IMR-90 (cell line): ENCODE measurements around the gene CDKAL1. TPM values are rescaled to one million over a fixed set of nuclear protein-coding genes. Genes with fewer than 3 reads are reported as not detected.

Source experiments
- ATAC-seq: fragments of 200-7000 bp; cut with Tn5 transposase; 2 replicates; pipeline ENCODE4 v1.9.1; 2020; ENCODE audit warnings: low read depth, mild to moderate bottlenecking, moderate library complexity
- BruUV-seq: library from RNA; stranded (reverse); fragments of 400-500 nt; replicated peaks from 2 replicates; lab custom pipeline; 2021; lab: Mats Ljungman, UMichigan
- CTCF ChIA-PET: fragments of 300-600 bp; formaldehyde crosslinking; extraction: SDS; loops from one replicate; lab custom pipeline; 2021; ENCODE audit warnings: antibody characterized with exemption; lab: Yijun Ruan, JAX
- POLR2A ChIA-PET: fragments of 300-600 bp; sonication (Branson Sonifier 250); formaldehyde crosslinking; loops from one replicate; lab custom pipeline; 2022; ENCODE audit warnings: antibody characterized with exemption; ENCODE audit not compliant: unreplicated experiment; lab: Charles Lee
- DNase-seq: peaks from one replicate; pipeline ENCODE4 v3.0.0; 2013
- H2AFZ ChIP-seq: replicated peaks from 2 replicates; pipeline ENCODE3; 2013; ENCODE audit warnings: low read length, mild to moderate bottlenecking; ENCODE audit not compliant: poor library complexity
- H2AK5ac ChIP-seq: 2 replicates; pipeline ENCODE4 v1.6.1; 2013; ENCODE audit warnings: low read depth, low read length, inconsistent platforms
- H2AK9ac ChIP-seq: replicated peaks from 2 replicates; pipeline ENCODE3; 2013; ENCODE audit warnings: mild to moderate bottlenecking, low read depth, low read length, moderate library complexity; ENCODE audit not compliant: poor library complexity
- H2BK120ac ChIP-seq: 2 replicates; pipeline ENCODE4 v1.6.1; 2013; ENCODE audit warnings: low read depth, low read length, inconsistent platforms
- H2BK15ac ChIP-seq: 3 replicates; pipeline ENCODE4 v1.6.1; 2013; ENCODE audit warnings: low read depth, low read length, inconsistent platforms
- H2BK20ac ChIP-seq: 2 replicates; pipeline ENCODE4 v1.6.1; 2013; ENCODE audit warnings: low read depth, mild to moderate bottlenecking, inconsistent platforms, low read length, moderate library complexity
- H2BK5ac ChIP-seq: 2 replicates; pipeline ENCODE4 v1.6.1; 2013; ENCODE audit warnings: mild to moderate bottlenecking, low read depth, low read length, inconsistent platforms; ENCODE audit not compliant: poor library complexity, severe bottlenecking
- H3K14ac ChIP-seq: replicated peaks from 2 replicates; pipeline ENCODE4 v1.6.1; 2013; ENCODE audit warnings: low read depth, low read length, inconsistent platforms
- H3K18ac ChIP-seq: 2 replicates; pipeline ENCODE4 v1.6.1; 2013; ENCODE audit warnings: low read depth, low read length, control low read depth
- H3K23ac ChIP-seq: 2 replicates; pipeline ENCODE4 v1.6.1; 2013; ENCODE audit warnings: low read depth, low read length, inconsistent platforms
- H3K27ac ChIP-seq: 2 replicates; pipeline ENCODE4 v1.5.1; 2013; ENCODE audit warnings: mild to moderate bottlenecking, control low read depth, low read length; ENCODE audit not compliant: insufficient read depth
- H3K27me3 ChIP-seq: 2 replicates; pipeline ENCODE4 v1.6.1; 2013; ENCODE audit warnings: low read length; ENCODE audit not compliant: control insufficient read depth, insufficient read depth
- H3K36me3 ChIP-seq: 2 replicates; pipeline ENCODE4 v1.6.1; 2013; ENCODE audit warnings: low read length, mixed read lengths; ENCODE audit not compliant: control insufficient read depth, insufficient read depth
- H3K4ac ChIP-seq: 2 replicates; pipeline ENCODE4 v1.6.1; 2013; ENCODE audit warnings: low read depth, low read length, inconsistent platforms
- H3K4me1 ChIP-seq: 2 replicates; pipeline ENCODE4 v1.6.1; 2013; ENCODE audit warnings: low read length, mixed read lengths; ENCODE audit not compliant: control insufficient read depth, insufficient read depth
- H3K4me2 ChIP-seq: 2 replicates; pipeline ENCODE4 v1.6.1; 2013; ENCODE audit warnings: low read depth, mild to moderate bottlenecking, control low read depth, low read length, moderate library complexity
- H3K4me3 ChIP-seq: 2 replicates; pipeline ENCODE4 v1.5.1; 2013; ENCODE audit warnings: low read depth, mild to moderate bottlenecking, control low read depth, low read length, moderate library complexity; ENCODE audit not compliant: insufficient read depth
- H3K56ac ChIP-seq: 2 replicates; pipeline ENCODE4 v1.6.1; 2013; ENCODE audit warnings: low read length, inconsistent platforms; ENCODE audit not compliant: insufficient read depth; ENCODE audit errors: extremely low read depth
- H3K79me1 ChIP-seq, 2 experiments: 2 replicates each; pipeline ENCODE4 v1.6.1; 2013; ENCODE audit warnings: low read length in 2 of 2, inconsistent platforms in 1 of 2, low read depth in 1 of 2
- H3K9ac ChIP-seq: 2 replicates; pipeline ENCODE4 v1.6.1; 2013; ENCODE audit warnings: low read depth, low read length, control low read depth
- H3K9me1 ChIP-seq: 2 replicates; pipeline ENCODE4 v1.6.1; 2013; ENCODE audit warnings: low read length, inconsistent platforms; ENCODE audit not compliant: insufficient read depth
- H3K9me3 ChIP-seq: 2 replicates; pipeline ENCODE4 v1.6.1; 2013; ENCODE audit warnings: low read length; ENCODE audit not compliant: control insufficient read depth, insufficient read depth
- H4K20me1 ChIP-seq: 2 replicates; pipeline ENCODE4 v1.6.1; 2013; ENCODE audit warnings: low read length, inconsistent platforms; ENCODE audit not compliant: insufficient read depth
- H4K5ac ChIP-seq: 2 replicates; pipeline ENCODE4 v1.6.1; 2013; ENCODE audit warnings: mild to moderate bottlenecking, low read depth, low read length, control low read depth
- H4K8ac ChIP-seq, 2 experiments: 2 replicates each; pipeline ENCODE4 v1.6.1; 2013; ENCODE audit warnings: low read depth in 2 of 2, low read length in 2 of 2, control low read depth in 1 of 2, inconsistent platforms in 1 of 2
- H4K91ac ChIP-seq: 2 replicates; pipeline ENCODE4 v1.6.1; 2013; ENCODE audit warnings: low read depth, low read length, inconsistent platforms; ENCODE audit not compliant: insufficient read depth
- BHLHE40 ChIP-seq: fragments of 150-350 bp; IDR thresholded peaks from 2 replicates; pipeline ENCODE4 v1.6.1; 2016; ENCODE audit warnings: mild to moderate bottlenecking, low read depth, low read length
- CEBPB ChIP-seq: IDR thresholded peaks from 2 replicates; pipeline ENCODE4 v1.6.1; 2012; ENCODE audit warnings: low read depth, low read length, improper control_type of control experiment
- FOS ChIP-seq: fragments of 150-350 bp; IDR thresholded peaks from 2 replicates; pipeline ENCODE4 v1.6.1; 2016; ENCODE audit warnings: low read depth, low read length
- MXI1 ChIP-seq: IDR thresholded peaks from 2 replicates; pipeline ENCODE4 v1.6.1; 2012; ENCODE audit warnings: low read depth, mild to moderate bottlenecking, low read length, moderate library complexity, borderline replicate concordance
- NFE2L2 ChIP-seq: fragments of 150-350 bp; IDR thresholded peaks from 2 replicates; pipeline ENCODE4 v1.6.1; 2016; ENCODE audit warnings: low read depth, mild to moderate bottlenecking, low read length
- POLR2A ChIP-seq: IDR thresholded peaks from 2 replicates; pipeline ENCODE4 v1.6.1; 2012; ENCODE audit warnings: mild to moderate bottlenecking, low read depth, low read length
- RCOR1 ChIP-seq: IDR thresholded peaks from 2 replicates; pipeline ENCODE4 v1.6.1; 2012; ENCODE audit warnings: mild to moderate bottlenecking, low read length, improper control_type of control experiment; ENCODE audit not compliant: insufficient replicate concordance
- RFX5 ChIP-seq: IDR thresholded peaks from 2 replicates; pipeline ENCODE4 v1.8.0; 2012; ENCODE audit warnings: low read depth, mild to moderate bottlenecking, low read length, moderate library complexity
- WGBS, 2 experiments: methylation state at CpG; one replicate each; pipeline versions ENCODE4 v1.1.5 to v1.1.7; 2013; ENCODE audit warnings: missing lambda C conversion rate in 2 of 2; ENCODE audit not compliant: insufficient read length in 1 of 2; ENCODE audit errors: extremely low coverage in 2 of 2; 5-methylcytosine and 5-hydroxymethylcytosine counted together
- dilution Hi-C: fragments of 300-500 bp; cut with HindIII; formaldehyde crosslinking; loops from one replicate; pipeline ENCODE4 v1.14.3; 2018; ENCODE audit warnings: low sequenced_read_pairs; ENCODE audit not compliant: unreplicated experiment
- in situ Hi-C: fragments of 300-500 bp; cut with MboI; formaldehyde crosslinking; loops from 3 replicates; pipeline ENCODE4 v1.14.3; 2019; ENCODE audit warnings: low sequenced_read_pairs, inconsistent platforms, mixed read lengths
- intact Hi-C: fragments of 100-400 bp; cut with micrococcal nuclease; formaldehyde crosslinking; loops from 2 replicates; pipeline ENCODE4 v1.10.0; 2022
- polyA plus RNA-seq, 3 experiments: library from polyadenylated mRNA; depleted of rRNA; stranded (reverse); fragments of >200 nt; gene quantifications; 2 replicates each; pipeline ENCODE4 v1.2.3, GENCODE V29; 2012; ENCODE audit warnings: low replicate concordance in 1 of 3
- total RNA-seq: library from RNA; depleted of rRNA; stranded (reverse); fragments of >200 nt; gene quantifications from 2 replicates; pipeline ENCODE4 v1.2.3, GENCODE V29; 2012

The CDKAL1 gene
- total and polyA plus RNA-seq, 2 of the 4 experiments (the other 2 are of a cell fraction): 3.7 to 13.1 TPM

GRCh38 chr6:20998748-20999448 is 464.6 kb downstream of the CDKAL1 start:
- POLR2A ChIA-PET: interaction anchor here (0.6 kb wide), 1 partner anchor 29 kb away, joined by 4 read pairs; no protein-coding TSS in a partner anchor
- no peak overlapping the region for H2AK9ac ChIP-seq
- no peak overlapping the region for H3K27ac ChIP-seq
- no peak overlapping the region for H3K23ac ChIP-seq
- no TSS peak for BruUV-seq
- no peak overlapping the region for H2BK5ac ChIP-seq
- H3K4me3 ChIP-seq: no peak overlapping the region
- H2BK15ac ChIP-seq: no peak overlapping the region
- no peak overlapping the region for H4K91ac ChIP-seq
- TF ChIP-seq RFX5 (no peak), NFE2L2 (no peak), CEBPB (no peak), MXI1 (no peak), POLR2A (no peak), FOS (no peak), RCOR1 (no peak), BHLHE40 (no peak)
- H2AFZ ChIP-seq: no peak overlapping the region
- no peak overlapping the region for H3K4ac ChIP-seq
- H3K79me1 ChIP-seq: no peaks in the 10 kb centered on the region
- in situ Hi-C loops (no loop called here), dilution Hi-C loops (no loop called here), intact Hi-C loops (no loop called here)
- WGBS, 2 experiments: 89% methylated on average over 3 of the region's 6 CpGs; no CpG with 5 or more reads in 1 of the 2 experiments
- H2BK20ac ChIP-seq: no peak overlapping the region
- H4K20me1 ChIP-seq: no peaks in the 10 kb centered on the region
- ATAC-seq (no peak), DNase-seq (no peak)
- H3K27me3 ChIP-seq: no peaks in the 10 kb centered on the region
- no peak overlapping the region for H2AK5ac ChIP-seq
- no peaks in the 10 kb centered on the region for H3K9me1 ChIP-seq
- CTCF ChIA-PET: no interaction called here
- peaks cover 1% of the 10 kb centered on the region; the same call in 1 of the 2 replicates for H3K4me1 ChIP-seq
- no peaks in the 10 kb centered on the region for H3K9me3 ChIP-seq
- no peak overlapping the region for H2BK120ac ChIP-seq
- H3K14ac ChIP-seq: no peak overlapping the region
- no peak overlapping the region for H3K18ac ChIP-seq
- H4K8ac ChIP-seq: no peak overlapping the region
- H3K36me3 ChIP-seq: no peaks in the 10 kb centered on the region
- H3K9ac ChIP-seq: no peak overlapping the region
- no peak overlapping the region for H4K5ac ChIP-seq
- H3K4me2 ChIP-seq: no peak overlapping the region
- no peak overlapping the region for H3K56ac ChIP-seq
